Prostate gland (tissue), 2 donors: ENCODE results near the gene USP21.

ENCODE experiments used
- CTCF ChIP-seq, 4 experiments: fragments of 200-600 bp in 2 of 4; fragments of 450-650 bp in 2 of 4; sonication (generic) in 2 of 4; IDR thresholded peaks; 1 replicate in 3 of 4; 2 replicates in 1 of 4; pipeline ENCODE4 v1.5.1; 2016 to 2019; ENCODE audit warnings: antibody characterized with exemption in 4 of 4, mild to moderate bottlenecking in 2 of 4, moderate library complexity in 2 of 4
- POLR2A ChIP-seq: fragments of 450-650 bp; IDR thresholded peaks from one replicate; pipeline ENCODE4 v1.6.1; 2016; ENCODE audit warnings: antibody characterized with exemption, mild to moderate bottlenecking
- POLR2AphosphoS5 ChIP-seq: sonication (generic); formaldehyde crosslinking; IDR thresholded peaks from one replicate; pipeline ENCODE4 v1.6.1; 2017; ENCODE audit warnings: antibody characterized with exemption

GRCh38 chr1:161171191-161171590 lies 11.9 kb downstream of the USP21 start:
- no peak for TF ChIP-seq CTCF (IDR thresholded peaks at IDR 0.05)
- no peak for TF ChIP-seq POLR2AphosphoS5
- no peak for TF ChIP-seq POLR2A
